Transverse colon (tissue), 4 donors: ENCODE results near the gene SIRT5.

Experiments used
- EP300 ChIP-seq: sonication (generic); formaldehyde crosslinking; IDR thresholded peaks from one replicate; pipeline ENCODE4 v1.6.1; 2017; ENCODE audit warnings: antibody characterized with exemption, low read depth
- POLR2A ChIP-seq: fragments of 450-650 bp; IDR thresholded peaks from one replicate; pipeline ENCODE4 v1.6.1; 2016; ENCODE audit warnings: antibody characterized with exemption, mild to moderate bottlenecking, moderate library complexity
- POLR2AphosphoS5 ChIP-seq, 3 donors: sonication (generic); formaldehyde crosslinking; IDR thresholded peaks; one replicate each; pipeline ENCODE4 v1.6.1; 2016; ENCODE audit warnings: antibody characterized with exemption in 3 of 3
- TF ChIP-seq, protein P1 (sequence below), 5 experiments: fragments of 200-600 bp in 3 of 5; fragments of 450-650 bp in 2 of 5; sonication (generic) in 3 of 5; IDR thresholded peaks; 1 replicate in 2 of 5; 2 replicates in 3 of 5; pipeline ENCODE4 v1.5.1; 2016 to 2017; ENCODE audit warnings: antibody characterized with exemption in 5 of 5, inconsistent platforms in 3 of 5, mild to moderate bottlenecking in 2 of 5, moderate library complexity in 1 of 5

DNA sequence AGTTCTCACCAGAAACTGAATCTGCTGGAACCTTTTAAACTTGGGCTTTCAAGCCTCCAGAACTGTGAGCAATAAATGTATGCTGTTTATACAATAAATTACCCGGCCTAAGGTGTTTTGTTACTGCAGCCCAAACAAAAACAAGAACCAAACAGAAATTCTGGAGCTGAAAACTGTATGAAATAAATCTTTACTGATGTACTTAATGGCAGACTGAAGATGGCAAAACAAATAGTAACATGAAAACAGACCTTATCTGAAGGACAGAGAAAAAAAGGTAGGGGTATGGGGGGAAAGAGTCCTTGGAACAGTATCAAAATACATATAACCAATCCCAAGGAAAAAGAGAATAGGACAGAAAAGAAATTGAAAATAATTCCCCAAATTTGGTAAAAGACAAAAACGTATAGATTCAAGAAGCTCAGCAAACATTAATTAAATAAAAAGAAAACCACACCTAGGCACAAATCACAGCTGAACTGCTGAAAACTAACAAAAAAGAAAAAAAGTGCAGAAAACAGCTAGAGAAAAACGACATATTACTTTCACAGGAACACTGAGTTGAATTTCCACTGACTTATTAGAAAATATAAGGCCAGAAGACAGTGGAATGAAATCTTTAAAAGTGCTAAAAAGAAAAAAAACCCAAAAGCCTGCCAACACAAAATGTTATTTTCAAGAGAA, 88.4 kb downstream of the SIRT5 start:
- TF ChIP-seq POLR2A (no peak), POLR2AphosphoS5 (IDR thresholded peaks at IDR 0.05) (no peak), EP300 (no peak)
- TF ChIP-seq, protein P1, sequence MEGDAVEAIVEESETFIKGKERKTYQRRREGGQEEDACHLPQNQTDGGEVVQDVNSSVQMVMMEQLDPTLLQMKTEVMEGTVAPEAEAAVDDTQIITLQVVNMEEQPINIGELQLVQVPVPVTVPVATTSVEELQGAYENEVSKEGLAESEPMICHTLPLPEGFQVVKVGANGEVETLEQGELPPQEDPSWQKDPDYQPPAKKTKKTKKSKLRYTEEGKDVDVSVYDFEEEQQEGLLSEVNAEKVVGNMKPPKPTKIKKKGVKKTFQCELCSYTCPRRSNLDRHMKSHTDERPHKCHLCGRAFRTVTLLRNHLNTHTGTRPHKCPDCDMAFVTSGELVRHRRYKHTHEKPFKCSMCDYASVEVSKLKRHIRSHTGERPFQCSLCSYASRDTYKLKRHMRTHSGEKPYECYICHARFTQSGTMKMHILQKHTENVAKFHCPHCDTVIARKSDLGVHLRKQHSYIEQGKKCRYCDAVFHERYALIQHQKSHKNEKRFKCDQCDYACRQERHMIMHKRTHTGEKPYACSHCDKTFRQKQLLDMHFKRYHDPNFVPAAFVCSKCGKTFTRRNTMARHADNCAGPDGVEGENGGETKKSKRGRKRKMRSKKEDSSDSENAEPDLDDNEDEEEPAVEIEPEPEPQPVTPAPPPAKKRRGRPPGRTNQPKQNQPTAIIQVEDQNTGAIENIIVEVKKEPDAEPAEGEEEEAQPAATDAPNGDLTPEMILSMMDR (IDR thresholded peaks at IDR 0.05): no peak
